GM12878 (cell line): ENCODE data around the gene SLC23A2. TPM values are rescaled to one million over a fixed set of nuclear protein-coding genes. Genes with fewer than 3 reads are reported as not detected.

Experiments used
- ATF7 ChIP-seq: fragments of 450-650 bp; IDR thresholded peaks from 2 replicates; pipeline ENCODE4 v1.6.1; 2016; ENCODE audit warnings: low read depth, mild to moderate bottlenecking
- CHD1 ChIP-seq: IDR thresholded peaks from 2 replicates; pipeline ENCODE4 v1.6.1; 2012; ENCODE audit warnings: low read depth, low read length, improper control_type of control experiment
- EP300 ChIP-seq, 2 experiments: fragments of 150-350 bp in 1 of 2; IDR thresholded peaks; 2 replicates each; pipeline ENCODE4 v1.6.1; 2011 to 2012; ENCODE audit warnings: low read depth in 2 of 2, low read length in 2 of 2, borderline replicate concordance in 1 of 2, improper control_type of control experiment in 1 of 2, inconsistent platforms in 1 of 2; ENCODE audit not compliant: control insufficient read depth in 1 of 2
- HDGF ChIP-seq: fragments of 450-650 bp; IDR thresholded peaks from 2 replicates; pipeline ENCODE4 v1.6.1; 2016; ENCODE audit warnings: antibody characterized with exemption
- MLLT1 ChIP-seq: fragments of 450-650 bp; IDR thresholded peaks from 2 replicates; pipeline ENCODE4 v1.6.1; 2016; ENCODE audit warnings: mild to moderate bottlenecking
- PRDM15 ChIP-seq: fragments of 450-650 bp; formaldehyde crosslinking; IDR thresholded peaks from 2 replicates; pipeline ENCODE4 v1.4.0; 2020; ENCODE audit warnings: mild to moderate bottlenecking, moderate library complexity
- RB1 ChIP-seq: fragments of 450-650 bp; formaldehyde crosslinking; IDR thresholded peaks from 2 replicates; pipeline ENCODE4 v1.6.1; 2017; ENCODE audit warnings: mild to moderate bottlenecking, borderline replicate concordance
- RELB ChIP-seq: fragments of 450-650 bp; IDR thresholded peaks from 2 replicates; pipeline ENCODE4 v1.6.1; 2017; ENCODE audit warnings: low read depth, mild to moderate bottlenecking, moderate library complexity
- SMARCA5 ChIP-seq: fragments of 450-650 bp; IDR thresholded peaks from 2 replicates; pipeline ENCODE4 v1.6.1; 2017; ENCODE audit warnings: mild to moderate bottlenecking
- ZBTB33 ChIP-seq: fragments of 450-650 bp; IDR thresholded peaks from 2 replicates; pipeline ENCODE4 v1.6.1; 2017; ENCODE audit warnings: mild to moderate bottlenecking
- polyA plus RNA-seq, 11 experiments: library from polyadenylated mRNA; depleted of rRNA in 4 of 11; unstranded in 6 of 11; stranded (reverse) in 5 of 11; fragments of >200 nt; fragmentation: Nextera tagmentation in 4 of 11; fragmentation: Illumina TruSeq in 1 of 11; extraction: Ambion mirVana in 4 of 11; extraction: Trizol in 1 of 11; gene quantifications; 1 replicate in 1 of 11; 2 replicates in 10 of 11; pipeline versions ENCODE4 v1.2.1 to v1.2.3, GENCODE V29; 2011 to 2016; ENCODE audit warnings: inconsistent platforms in 2 of 11, missing spikeins in 2 of 11, low read depth in 1 of 11
- total RNA-seq, 4 experiments: library from RNA; depleted of rRNA in 3 of 4; stranded (reverse); fragments of >200 nt in 3 of 4; fragmentation: Illumina TruSeq in 1 of 4; extraction: Trizol in 1 of 4; gene quantifications; 2 replicates each; pipeline versions ENCODE4 v1.2.1 to v1.2.3, GENCODE V29; 2013 to 2021

The SLC23A2 gene
- total and polyA plus RNA-seq, 10 of the 15 experiments (the other 5 are each of a cell fraction or from before 2014, with no cell fraction given): 4.4 to 56.1 (median 35.5) TPM

GRCh38 chr20:4972506-4973251 lies 28.6 kb downstream of the SLC23A2 start (continued):
- TF ChIP-seq EP300 (IDR thresholded peaks at IDR 0.05; ENCODE audit: borderline replicate concordance in 1 of 2, control insufficient read depth in 1 of 2, low read depth in 2 of 2, low read length in 2 of 2): peak in 1 of 2 experiments; percentile 29; a peak in 1 of 4 replicates
- TF ChIP-seq MLLT1: peak; percentile 84; the same call in 1 of the 2 replicates
- peak; percentile 72 for TF ChIP-seq ZBTB33
- TF ChIP-seq RB1: 0 out of 2 replicates have a peak, but pooled peaks have one; percentile 28
- TF ChIP-seq HDGF: peak; percentile 71; the same call in 1 of the 2 replicates
- TF ChIP-seq RELB: peak; percentile 24; the same call in 1 of the 2 replicates
- TF ChIP-seq ATF7: no peak
- TF ChIP-seq SMARCA5: 0 out of 2 replicates have a peak, but pooled peaks have one; percentile 23
- 0 out of 2 replicates have a peak, but pooled peaks have one; percentile 20 for TF ChIP-seq PRDM15
- no peak for TF ChIP-seq CHD1
- TF ChIP-seq, all 136 proteins: peak for 15
